GM21825 (cell line): ENCODE data around the gene FAM181B.
A peak's percentile ranks its signal among the peaks of the same experiment; 100 is the strongest.

Source experiments
- ATAC-seq: cut with Tn5 transposase; IDR thresholded peaks from one replicate; pipeline ENCODE4 v1.9.1; 2021; ENCODE audit warnings: mild to moderate bottlenecking, moderate library complexity; ENCODE audit not compliant: unreplicated experiment

The FAM181B gene

DNA sequence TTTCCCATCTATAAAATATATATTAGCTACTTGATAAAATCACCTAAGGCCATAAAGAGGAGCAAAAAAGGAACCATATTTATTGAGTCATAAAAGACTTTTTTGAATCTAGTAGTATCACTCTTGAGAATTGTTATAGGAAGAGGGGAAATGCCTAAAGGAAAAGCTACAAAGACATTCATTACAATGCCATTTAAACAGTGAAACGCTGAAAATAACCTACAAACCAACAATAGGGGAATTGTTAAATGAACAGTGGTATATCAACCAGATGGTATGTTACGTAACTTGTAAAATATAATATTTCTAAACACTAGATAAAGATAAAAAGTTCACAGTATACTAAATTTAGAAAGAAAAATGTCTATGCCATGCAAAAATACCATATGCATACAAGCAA lies 47.5 kb downstream of the FAM181B start:
- ATAC-seq = no peak

DNA sequence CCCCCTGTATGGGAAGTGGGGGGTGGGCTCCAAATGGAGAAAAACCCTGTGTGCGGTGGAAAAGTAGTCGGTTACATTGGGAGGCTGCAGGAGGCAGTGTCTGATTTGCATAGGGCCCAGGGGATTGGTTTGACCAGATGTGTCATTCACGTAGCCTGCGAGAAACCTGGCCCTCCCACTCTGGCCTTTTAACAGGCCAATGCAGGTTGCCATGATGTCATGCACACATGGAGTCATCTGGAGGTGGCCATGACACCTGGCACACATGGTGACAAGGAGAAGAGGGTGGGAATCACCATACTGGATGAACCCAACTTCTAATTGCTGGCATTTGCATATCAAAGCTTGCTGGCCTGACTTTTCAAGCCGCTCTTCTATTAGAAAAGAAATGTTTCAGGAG lies 50.6 kb downstream of the FAM181B start:
- no peak for ATAC-seq

DNA sequence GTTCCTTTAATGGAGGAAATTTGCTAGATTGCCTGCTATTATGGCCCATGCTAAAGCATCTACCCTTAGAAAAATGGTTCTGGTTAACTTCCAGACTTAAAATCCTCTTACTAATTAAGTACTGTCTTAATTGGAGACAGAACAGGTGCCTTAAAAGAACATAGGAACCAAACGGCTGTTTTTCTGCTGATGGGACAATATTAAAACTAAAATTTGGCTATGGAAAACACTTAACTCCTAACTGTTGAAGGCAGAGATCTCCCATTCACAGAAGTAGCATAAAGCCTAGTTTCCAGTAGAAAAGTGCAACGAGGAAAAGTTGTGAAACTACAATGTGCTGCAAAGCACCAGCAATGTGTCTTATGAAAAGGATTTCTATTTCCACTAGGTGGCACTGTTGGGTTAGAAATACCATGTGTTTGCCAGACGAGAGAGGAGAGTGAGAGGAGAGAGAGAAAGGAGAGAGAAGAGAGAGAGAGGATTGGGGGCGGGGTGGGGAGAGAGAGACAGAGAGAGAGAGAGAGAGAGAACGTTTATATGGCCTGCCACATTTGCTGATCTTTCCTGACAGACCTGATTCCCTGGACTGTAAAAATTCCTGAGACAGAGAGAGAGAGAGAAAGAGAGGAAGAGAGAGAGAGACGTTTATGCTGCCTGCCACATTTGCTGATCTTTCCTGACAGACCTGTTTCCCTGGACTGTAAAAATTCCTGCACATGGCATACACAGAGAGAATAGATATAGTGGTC lies 51.5 kb downstream of the FAM181B start:
- peak; percentile 54 for ATAC-seq

DNA sequence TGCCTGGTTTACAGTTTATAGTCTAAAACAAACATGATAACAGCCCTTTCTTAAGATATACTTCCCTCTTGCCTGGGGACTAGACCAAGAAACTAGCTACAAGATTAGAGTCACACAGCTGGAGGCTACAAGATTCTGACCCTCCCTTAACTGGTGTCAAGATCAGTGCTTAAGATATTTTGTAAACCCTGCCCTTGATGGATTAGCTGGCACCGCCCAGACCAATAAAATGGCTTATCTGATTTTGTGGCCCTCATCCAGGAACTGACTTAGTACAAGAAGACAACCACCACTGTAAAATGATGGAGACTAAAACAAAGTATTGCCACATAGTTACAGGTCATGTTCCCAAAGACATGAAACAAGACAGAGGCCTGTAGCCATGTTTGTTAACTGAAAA lies 53.4 kb downstream of the FAM181B start:
- no peak for ATAC-seq
